ENCODE data around the gene SLC25A6.
"Not testable (repeated sequence)": the region's sequence is repeated elsewhere in the genome, so short reads cannot be mapped to it uniquely, and the experiment has no call there.

The SLC25A6 gene

DNA sequence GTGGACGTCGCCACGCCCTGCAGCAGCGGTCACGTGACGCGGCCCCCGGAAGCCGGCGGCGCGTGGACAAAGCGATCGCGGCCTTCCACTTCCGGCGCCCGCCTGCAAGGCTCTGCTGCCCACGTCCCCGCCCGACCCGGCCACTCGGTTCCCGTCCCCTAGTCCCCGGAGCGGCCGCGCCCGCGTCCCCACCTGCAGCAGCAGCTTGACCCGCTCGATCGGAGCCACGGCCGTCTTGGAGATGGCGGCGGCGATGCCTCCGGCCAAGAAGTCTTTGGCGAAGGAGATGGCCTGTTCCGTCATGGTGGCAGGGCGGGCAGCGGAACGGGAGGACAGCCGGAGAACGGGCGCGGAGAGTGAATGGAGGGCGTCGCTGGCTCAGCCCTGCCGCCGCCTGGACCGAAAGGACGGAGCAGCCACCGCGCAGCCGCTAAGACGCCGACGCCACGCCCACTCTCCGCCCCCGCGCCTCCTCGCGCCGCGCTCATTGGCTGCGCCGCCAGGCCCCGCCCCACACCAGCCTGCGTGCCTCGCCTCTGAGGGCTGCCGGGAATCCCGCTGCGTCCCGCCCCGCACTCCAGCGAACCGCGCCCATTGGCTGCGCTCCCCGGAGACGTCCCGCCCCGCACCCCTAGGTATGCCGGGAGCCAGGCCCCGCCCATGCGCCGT is at the start of gene SLC25A6:
TSS of gene SLC25A6 (minus strand) at position 407 of the 669 bp plus-strand sequence. CDS start at position 303, 104 bp downstream.
- peak; percentile 82 for TF ChIP-seq POLR2A (IDR thresholded peaks at IDR 0.05; ENCODE audit: low read depth, low read length)
- FAIRE-seq (no peak), DNase-seq (ENCODE audit: insufficient read length, low spot score) (peak; percentile 80)

- TF ChIP-seq POLR2A (IDR thresholded peaks at IDR 0.05; ENCODE audit: low read depth, low read length): no peak
Measured at GRCh38 chrX:1440506-1440905, 48.6 kb upstream of the SLC25A6 start.

DNA sequence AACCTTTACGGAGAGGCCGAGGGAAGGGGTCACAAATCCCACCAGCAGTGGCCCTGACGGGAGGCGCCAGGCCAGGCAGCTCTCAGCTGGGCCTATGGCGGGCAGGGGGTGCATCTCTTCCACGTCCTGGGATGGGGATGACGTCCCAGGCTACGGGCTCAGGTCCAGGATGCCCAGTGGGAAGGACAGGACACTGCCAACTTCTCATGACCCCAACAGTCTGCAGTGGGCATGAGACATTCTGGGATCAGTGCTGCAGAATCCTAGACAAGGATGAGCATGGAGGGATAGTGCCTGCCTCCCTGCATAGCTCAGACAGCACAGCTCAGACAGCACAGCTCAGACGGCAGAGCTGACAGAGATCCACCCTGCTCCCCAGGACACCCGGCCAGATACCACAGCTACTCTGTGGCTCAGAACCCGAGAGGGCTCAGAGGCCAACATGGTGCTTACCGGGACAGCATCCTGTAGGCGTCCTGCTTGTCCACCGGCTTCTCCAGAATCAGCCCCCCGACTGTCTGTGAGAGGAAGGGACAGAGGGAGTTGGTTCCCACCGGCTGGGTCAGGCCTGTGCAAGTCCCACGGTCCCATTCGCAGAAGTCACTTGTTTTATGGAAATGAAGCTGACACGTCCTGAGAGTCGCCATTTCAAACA is 43.5 kb upstream of the SLC25A6 start:
- no peak for DNase-seq (ENCODE audit: insufficient read length, low spot score)

More at GRCh38 chrX:1440506-1440905, 48.6 kb upstream of the SLC25A6 start:
- FAIRE-seq (no peak), DNase-seq (ENCODE audit: insufficient read length, low spot score) (no peak)

DNA sequence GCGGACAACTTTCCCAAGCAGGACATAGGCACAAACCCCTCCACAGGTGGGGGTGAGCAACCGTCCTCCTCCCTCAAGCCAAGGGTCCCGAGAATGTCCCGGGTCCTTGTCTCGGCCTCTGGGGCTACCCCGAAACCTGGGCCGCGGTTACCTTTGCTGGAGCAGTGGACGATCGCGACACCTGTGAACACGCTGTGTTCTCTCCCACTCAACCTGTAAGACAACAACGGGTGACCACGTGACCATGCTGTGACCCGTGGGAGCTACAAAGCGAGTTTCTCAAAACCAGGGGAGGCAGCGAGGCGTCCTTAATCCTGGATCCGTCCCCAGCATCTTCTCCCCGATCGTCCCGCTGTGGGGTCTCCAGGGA is 42.9 kb upstream of the SLC25A6 start:
- no peak for DNase-seq (ENCODE audit: insufficient read length, low spot score)
- FAIRE-seq: no peak
- TF ChIP-seq POLR2A (IDR thresholded peaks at IDR 0.05; ENCODE audit: low read depth, low read length): no peak

More for the DNA sequence above, 43.5 kb upstream of the SLC25A6 start:
- TF ChIP-seq POLR2A (IDR thresholded peaks at IDR 0.05; ENCODE audit: low read depth, low read length): no peak
- FAIRE-seq: no peak

- FAIRE-seq (no peak), DNase-seq (ENCODE audit: insufficient read length, low spot score) (no peak)
- TF ChIP-seq POLR2A (IDR thresholded peaks at IDR 0.05; ENCODE audit: low read depth, low read length): no peak
Measured at GRCh38 chrX:1433646-1434357, 41.9 kb upstream of the SLC25A6 start.

DNA sequence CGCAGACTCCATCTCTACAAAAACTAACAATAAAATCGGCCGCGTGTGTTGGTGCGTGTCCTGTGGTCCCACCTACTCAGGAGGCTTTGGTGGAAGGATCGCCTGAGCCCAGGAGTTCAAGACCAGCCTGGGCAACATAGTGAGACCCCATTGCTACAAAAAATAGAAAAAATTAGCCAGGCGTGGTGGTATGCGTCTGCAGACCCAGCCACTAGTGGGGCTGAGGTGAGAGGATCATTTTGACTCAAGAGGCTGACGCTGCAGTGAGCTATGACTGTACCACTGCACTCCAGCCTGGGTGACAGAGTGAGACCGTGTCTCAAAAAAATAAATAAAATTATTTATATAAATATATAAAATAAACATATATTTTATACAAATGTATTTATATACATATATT is 38.5 kb upstream of the SLC25A6 start:
- FAIRE-seq (no peak), DNase-seq (ENCODE audit: insufficient read length, low spot score) (no peak)
- TF ChIP-seq POLR2A (IDR thresholded peaks at IDR 0.05; ENCODE audit: low read depth, low read length): no peak

GRCh38 chrX:1427756-1428155 is 35.8 kb upstream of the SLC25A6 start:
- FAIRE-seq (no peak), DNase-seq (ENCODE audit: insufficient read length, low spot score) (no peak)
- no peak for TF ChIP-seq POLR2A (IDR thresholded peaks at IDR 0.05; ENCODE audit: low read depth, low read length)

GRCh38 chrX:1426321-1426720 is 34.4 kb upstream of the SLC25A6 start:
- FAIRE-seq; DNase-seq (ENCODE audit: insufficient read length, low spot score): not testable (repeated sequence)

DNA sequence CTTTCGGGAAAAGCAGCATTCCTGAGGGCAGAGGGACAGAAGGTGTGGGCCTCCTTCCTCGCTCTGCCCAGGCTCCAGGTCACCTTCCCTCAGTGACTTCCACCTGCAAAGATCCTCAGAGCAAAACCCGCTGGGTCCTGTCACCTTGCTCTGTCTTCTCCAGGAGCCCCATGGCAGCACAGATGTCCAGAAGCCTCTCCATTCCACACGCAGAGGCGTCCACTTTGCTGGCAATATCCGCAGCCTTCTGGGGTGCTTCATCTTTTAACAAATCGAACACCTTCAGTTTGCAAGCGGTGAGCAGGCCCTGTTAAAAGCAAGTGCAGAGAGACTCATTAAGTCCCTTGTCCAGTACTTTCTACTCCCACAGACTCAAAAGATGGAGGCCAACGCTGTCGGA is 33.5 kb upstream of the SLC25A6 start:
- no peak for TF ChIP-seq POLR2A (IDR thresholded peaks at IDR 0.05; ENCODE audit: low read depth, low read length)
- FAIRE-seq (no peak), DNase-seq (ENCODE audit: insufficient read length, low spot score) (no peak)

- TF ChIP-seq POLR2A (IDR thresholded peaks at IDR 0.05; ENCODE audit: low read depth, low read length): no peak
- DNase-seq (ENCODE audit: insufficient read length, low spot score) (no peak), FAIRE-seq (no peak)
Measured at GRCh38 chrX:1424147-1424851, 32.4 kb upstream of the SLC25A6 start.

- FAIRE-seq: no peak
- no peak for TF ChIP-seq POLR2A (IDR thresholded peaks at IDR 0.05; ENCODE audit: low read depth, low read length)
- no peak for DNase-seq (ENCODE audit: insufficient read length, low spot score)
Measured at GRCh38 chrX:1423215-1423614, 31.3 kb upstream of the SLC25A6 start.

- DNase-seq (ENCODE audit: insufficient read length, low spot score) (no peak), FAIRE-seq (no peak)
- TF ChIP-seq POLR2A (IDR thresholded peaks at IDR 0.05; ENCODE audit: low read depth, low read length): no peak
Measured at GRCh38 chrX:1422135-1422465, 30.2 kb upstream of the SLC25A6 start.

GRCh38 chrX:1421433-1422134 is 29.7 kb upstream of the SLC25A6 start:
- no peak for FAIRE-seq
- no peak for DNase-seq (ENCODE audit: insufficient read length, low spot score)
- TF ChIP-seq POLR2A (IDR thresholded peaks at IDR 0.05; ENCODE audit: low read depth, low read length): no peak

GRCh38 chrX:1420371-1420770 is 28.5 kb upstream of the SLC25A6 start:
- DNase-seq (ENCODE audit: insufficient read length, low spot score): no peak
- FAIRE-seq: no peak
- TF ChIP-seq POLR2A (IDR thresholded peaks at IDR 0.05; ENCODE audit: low read depth, low read length): no peak

Data from H54 (cell line).